Measurements from ENCODE around the gene KRT6A.

GRCh38 chr12:52508211-52508610 lies 15.2 kb upstream of the KRT6A start:
- TF ChIP-seq CTCF (conservative IDR thresholded peaks at IDR 0.05; ENCODE audit: low read depth, low read length): no peak
- TF ChIP-seq EZH2 (IDR thresholded peaks at IDR 0.05; ENCODE audit: borderline replicate concordance, low read depth, low read length, poor library complexity, severe bottlenecking): no peak

All from A673 (cell line).